PC-9 (cell line): ENCODE data around the gene STIL. TPM values are rescaled to one million over a fixed set of nuclear protein-coding genes. Genes with fewer than 3 reads are reported as not detected.

Experiments
- BruUV-seq: library from RNA; stranded (reverse); fragments of 400-500 nt; replicated peaks from 2 replicates; lab custom pipeline; 2021; lab: Mats Ljungman, UMichigan
- CTCF ChIA-PET: fragments of 300-600 bp; sonication (Branson Sonifier 250); formaldehyde crosslinking; loops from one replicate; lab custom pipeline; 2022; ENCODE audit warnings: antibody characterized with exemption; lab: Charles Lee
- POLR2A ChIA-PET: fragments of 300-600 bp; sonication (Branson Sonifier 250); formaldehyde crosslinking; loops from one replicate; lab custom pipeline; 2022; ENCODE audit warnings: antibody characterized with exemption; ENCODE audit not compliant: unreplicated experiment; lab: Charles Lee
- DNase-seq, 2 experiments: peaks; one replicate each; pipeline versions ENCODE4 v3.0.0 to v3.0.0-alpha.2; 2015 to 2022; ENCODE audit warnings: mixed read lengths in 1 of 2
- H2AFZ ChIP-seq: fragments of 200-600 bp; sonication (generic); 2 replicates; pipeline ENCODE4 v1.8.1; 2017; ENCODE audit warnings: antibody characterized with exemption
- H3F3A ChIP-seq: fragments of 200-600 bp; sonication (generic); 2 replicates; pipeline ENCODE4 v1.8.1; 2017; ENCODE audit warnings: antibody characterized with exemption, mild to moderate bottlenecking, low read depth; ENCODE audit not compliant: insufficient read depth
- H3K27ac ChIP-seq: fragments of 200-600 bp; sonication (generic); 2 replicates; pipeline ENCODE4 v1.6.1; 2016; ENCODE audit warnings: mixed run types
- H3K27me3 ChIP-seq: fragments of 200-600 bp; sonication (generic); 2 replicates; pipeline ENCODE4 v1.6.1; 2016; ENCODE audit warnings: low read depth, mixed run types; ENCODE audit not compliant: insufficient read depth
- H3K36me3 ChIP-seq: fragments of 200-600 bp; sonication (generic); 2 replicates; pipeline ENCODE4 v1.6.1; 2016; ENCODE audit warnings: low read depth, mixed run types
- H3K4me1 ChIP-seq: fragments of 200-600 bp; sonication (generic); replicated peaks from 2 replicates; pipeline ENCODE4 v1.6.1; 2016; ENCODE audit warnings: mixed run types; ENCODE audit not compliant: insufficient read depth
- H3K4me2 ChIP-seq: fragments of 200-600 bp; sonication (generic); 2 replicates; pipeline ENCODE4 v1.6.1; 2017; ENCODE audit warnings: mixed run types
- H3K4me3 ChIP-seq: fragments of 200-600 bp; sonication (generic); 2 replicates; pipeline ENCODE4 v1.6.1; 2016; ENCODE audit warnings: mixed run types
- H3K79me2 ChIP-seq: fragments of 200-600 bp; sonication (generic); 2 replicates; pipeline ENCODE4 v1.6.1; 2017; ENCODE audit warnings: low read depth, mixed run types
- H3K9me2 ChIP-seq: fragments of 200-600 bp; sonication (generic); 2 replicates; pipeline ENCODE4 v1.8.1; 2017; ENCODE audit warnings: mild to moderate bottlenecking; ENCODE audit not compliant: insufficient read depth
- H3K9me3 ChIP-seq: fragments of 200-600 bp; sonication (generic); 2 replicates; pipeline ENCODE4 v1.8.1; 2016; ENCODE audit warnings: low read depth; ENCODE audit not compliant: insufficient read depth
- H4K20me1 ChIP-seq: fragments of 200-600 bp; sonication (generic); 2 replicates; pipeline ENCODE4 v1.8.1; 2017; ENCODE audit not compliant: insufficient read depth
- CTCF ChIP-seq: fragments of 200-600 bp; sonication (generic); conservative IDR thresholded peaks from 2 replicates; pipeline ENCODE4 v1.6.1; 2017; ENCODE audit warnings: mixed run types, antibody characterized with exemption, mild to moderate bottlenecking, moderate library complexity
- EZH2 ChIP-seq: fragments of 200-600 bp; sonication (generic); IDR thresholded peaks from 2 replicates; pipeline ENCODE4 v1.8.0; 2017; ENCODE audit warnings: antibody characterized with exemption, low read depth
- intact Hi-C: fragments of 100-400 bp; cut with micrococcal nuclease; formaldehyde crosslinking; loops from one replicate; pipeline ENCODE4 v1.10.0; 2022; ENCODE audit not compliant: unreplicated experiment
- total RNA-seq: library from RNA; stranded (reverse); gene quantifications from 2 replicates; pipeline ENCODE4 v1.2.3, GENCODE V29; 2021

STIL gene
- total RNA-seq, 1 experiment from 2014 or later: 37.0 TPM

- H3K4me1 ChIP-seq: peaks cover 30% of the 10 kb centered on the region
- peaks cover 50% of the 10 kb centered on the region for H3K79me2 ChIP-seq
- CTCF ChIA-PET: interaction anchor here (1.9 kb wide), 1 partner anchor 103 kb away, joined by 10 read pairs; the partner anchor contains the start of gene FOXD2
- peaks cover 38% of the 10 kb centered on the region for H3F3A ChIP-seq
- TF ChIP-seq CTCF (no peak), EZH2 (no peak)
- BruUV-seq: TSS peak; percentile 59
- no peaks in the 10 kb centered on the region for H3K9me3 ChIP-seq
- no peaks in the 10 kb centered on the region for H3K9me2 ChIP-seq
- peaks cover 8% of the 10 kb centered on the region; the same call in 1 of the 2 replicates for H3K36me3 ChIP-seq
- H2AFZ ChIP-seq: peak overlapping the region; percentile 91
- H3K4me3 ChIP-seq: peak overlapping the region; percentile 96
- intact Hi-C loops: loop anchor here (10.0 kb wide), 1 partner anchor 720 kb away; the partner anchor contains the start of gene MOB3C
- H3K27ac ChIP-seq: peak overlapping the region; percentile 93
- H3K4me2 ChIP-seq: peak overlapping the region; percentile 98
- DNase-seq: no peak
- H4K20me1 ChIP-seq: peaks cover 4% of the 10 kb centered on the region; the same call in 1 of the 2 replicates
- H3K27me3 ChIP-seq: no peaks in the 10 kb centered on the region
- POLR2A ChIA-PET: interaction anchor here (0.7 to 2.0 kb wide), 4 partner anchors 11 to 718 kb away, joined by 3 to 38 read pairs (median 6); partner anchors contain the start of gene STIL
Measured at GRCh38 chr1:47334765-47335435, 21.0 kb upstream of the STIL start.

GRCh38 chr1:47333922-47334764, 20.2 kb upstream of the STIL start:
- TF ChIP-seq CTCF: no peak; the same call in 1 of the 2 replicates
- no peak for TF ChIP-seq EZH2
- Histone ChIP-seq H3K4me1 (peaks cover 30% of the 10 kb centered on the region), H4K20me1 (peaks cover 4% of the 10 kb centered on the region; the same call in 1 of the 2 replicates), H3K4me3 (peak overlapping the region; percentile 96), H3K27ac (peak overlapping the region; percentile 93), H3K4me2 (peak overlapping the region; percentile 98), H3K36me3 (peaks cover 4% of the 10 kb centered on the region; the same call in 1 of the 2 replicates), H2AFZ (peak overlapping the region; percentile 91), H3K27me3 (no peaks in the 10 kb centered on the region), H3K9me2 (no peaks in the 10 kb centered on the region), H3F3A (peaks cover 36% of the 10 kb centered on the region), H3K79me2 (peaks cover 46% of the 10 kb centered on the region), H3K9me3 (no peaks in the 10 kb centered on the region)
- DNase-seq: peak; percentile 62 to 77
- ChIA-PET CTCF (interaction anchor here (0.5 to 1.9 kb wide), 5 partner anchors 20 to 392 kb away, joined by 3 to 10 read pairs (median 4); partner anchors contain the start of genes FOXD2 and STIL), POLR2A (interaction anchor here (0.5 to 2.0 kb wide), 4 partner anchors 10 to 816 kb away, joined by 3 to 38 read pairs (median 4); partner anchors contain the start of gene STIL)
- BruUV-seq: no TSS peak
- intact Hi-C loops: loop anchor here (1.0 to 10.0 kb wide), 2 partner anchors 20 to 719 kb away; partner anchors contain the start of genes MOB3C and STIL

GRCh38 chr1:47333578-47333921, 19.6 kb upstream of the STIL start, which contains the start of gene CMPK1:
Gene CMPK1, plus strand, starts transcription at chr1:47333790. Its CDS starts 156 bp downstream, at chr1:47333946.
- H3K4me1 ChIP-seq: peaks cover 30% of the 10 kb centered on the region
- H3F3A ChIP-seq: peaks cover 34% of the 10 kb centered on the region
- H4K20me1 ChIP-seq: no peaks in the 10 kb centered on the region
- no peaks in the 10 kb centered on the region for H3K9me3 ChIP-seq
- no TSS peak for BruUV-seq
- H2AFZ ChIP-seq: peak within 1 kb of the TSS; percentile 91
- H3K36me3 ChIP-seq: no peaks in the 10 kb centered on the region
- H3K4me3 ChIP-seq: peak within 1 kb of the TSS; percentile 96
- peak within 1 kb of the TSS; percentile 93 for H3K27ac ChIP-seq
- H3K27me3 ChIP-seq: no peaks in the 10 kb centered on the region
- H3K9me2 ChIP-seq: no peaks in the 10 kb centered on the region
- H3K79me2 ChIP-seq: peaks cover 40% of the 10 kb centered on the region
- no peak for TF ChIP-seq EZH2
- TF ChIP-seq CTCF: no peak
- CTCF ChIA-PET: interaction anchor here (0.5 to 1.9 kb wide), 6 partner anchors 20 to 392 kb away, joined by 3 to 10 read pairs (median 4); partner anchors contain the start of genes FOXD2 and STIL
- POLR2A ChIA-PET: interaction anchor here (0.5 to 2.0 kb wide), 3 partner anchors 20 to 816 kb away, joined by 3 to 38 read pairs (median 8); partner anchors contain the start of genes FOXD2 and STIL
- DNase-seq: peak; percentile 75 to 87
- peak within 1 kb of the TSS; percentile 98 for H3K4me2 ChIP-seq
- intact Hi-C loops: loop anchor here (1.0 to 10.0 kb wide), 2 partner anchors 19 to 719 kb away; partner anchors contain the start of genes MOB3C and STIL
